Adrenal gland (tissue), 12 donors: ENCODE results near the gene HCRTR1. TPM values are rescaled to one million over a fixed set of nuclear protein-coding genes. Genes with fewer than 3 reads are reported as not detected.

Experiments
- DNase-seq, 7 donors: peaks; one replicate each; pipeline ENCODE4 v3.0.0-alpha.2; 2019 to 2020
- H3K27ac ChIP-seq, 5 donors: fragments of 200-600 bp; sonication (generic) in 4 of 5; 1 replicate in 3 of 5; 2 replicates in 2 of 5; pipeline versions ENCODE4 v1.5.1 to v1.8.0; 2016 to 2020; ENCODE audit warnings: mild to moderate bottlenecking in 1 of 5
- H3K27me3 ChIP-seq: fragments of 200-600 bp; 2 replicates; pipeline ENCODE4 v1.8.0; 2021
- H3K36me3 ChIP-seq, 2 donors: fragments of 200-600 bp; replicated peaks in 1 of 2; 1 replicate in 1 of 2; 2 replicates in 1 of 2; pipeline versions ENCODE4 v1.5.1 to v1.8.0; 2018 to 2022
- H3K4me1 ChIP-seq, 2 donors: fragments of 200-600 bp; replicated peaks in 1 of 2; 1 replicate in 1 of 2; 2 replicates in 1 of 2; pipeline versions ENCODE4 v1.5.1 to v1.8.0; 2018 to 2021
- H3K4me3 ChIP-seq, 4 donors: fragments of 200-600 bp; sonication (generic) in 3 of 4; one replicate each; pipeline ENCODE4 v1.5.1; 2016 to 2018
- H3K9me3 ChIP-seq, 3 donors: fragments of 200-600 bp; sonication (generic) in 1 of 3; replicated peaks in 1 of 3; 1 replicate in 2 of 3; 2 replicates in 1 of 3; pipeline versions ENCODE4 v1.5.1 to v1.8.0; 2016 to 2021
- POLR2A ChIP-seq, 2 donors: fragments of 450-650 bp; IDR thresholded peaks; one replicate each; pipeline ENCODE4 v1.6.1; 2017; ENCODE audit warnings: antibody characterized with exemption in 2 of 2, mild to moderate bottlenecking in 2 of 2, moderate library complexity in 1 of 2
- WGBS, 4 donors: extraction: QIAGEN DNeasy Blood & Tissue Kit in 2 of 4; methylation state at CpG; one replicate each; pipeline versions ENCODE4 v1.1.5 to v1.1.7; 2013 to 2017; 5-methylcytosine and 5-hydroxymethylcytosine counted together
- intact Hi-C, 2 donors: fragments of 100-400 bp; cut with DNase I; formaldehyde crosslinking; loops; one replicate each; pipeline versions ENCODE4 v1.14.1 to v1.15.0; 2022 to 2023
- polyA plus RNA-seq, 3 donors: library from polyadenylated mRNA; stranded (reverse); fragments of 200-250 nt in 2 of 3; fragments of 350-450 nt in 1 of 3; fragmentation: Illumina TruSeq in 1 of 3; extraction: RNeasy Lipid Tissue Mini Kit (QIAGEN cat#74804) in 1 of 3; gene quantifications; one replicate each; pipeline ENCODE4 v1.2.3, GENCODE V29; 2013 to 2014
- total RNA-seq, 9 donors: library from RNA; depleted of rRNA in 4 of 9; stranded (reverse); fragments of >200 nt in 4 of 9; fragments of 120-200 nt in 1 of 9; fragmentation: NEBNext Ultra II Directional in 1 of 9; extraction: Animal tissue kit (Norgen Biotek cat#: 25700) in 1 of 9; gene quantifications; one replicate each; pipeline versions ENCODE4 v1.1.0 to v1.2.4, GENCODE V29; 2013 to 2023
- TF ChIP-seq, protein P1 (sequence below), 6 experiments: fragments of 450-650 bp in 4 of 6; fragments of 200-600 bp in 2 of 6; sonication (generic) in 1 of 6; IDR thresholded peaks; 1 replicate in 5 of 6; 2 replicates in 1 of 6; pipeline versions ENCODE4 v1.5.1 to v1.8.0; 2016 to 2021; ENCODE audit warnings: antibody characterized with exemption in 6 of 6, mild to moderate bottlenecking in 2 of 6, moderate library complexity in 1 of 6
- donor health status: healthy with polysubstance abuse.
- donor health status: Bipolar disorder and iron deficiency.
- donor health status: DM: yes; HTN: yes; CAD: no.
- donor health status: DM: no; HTN: no; CAD: no.
- donor health status: DM: no; HTN: no; CAD: no.
- donor health status: DM: yes; HTN: yes; CAD: no.

Gene HCRTR1
- total and polyA plus RNA-seq, 12 donors, result 0.11 to 3.5 (median 0.98) TPM; not detected in 5

DNA sequence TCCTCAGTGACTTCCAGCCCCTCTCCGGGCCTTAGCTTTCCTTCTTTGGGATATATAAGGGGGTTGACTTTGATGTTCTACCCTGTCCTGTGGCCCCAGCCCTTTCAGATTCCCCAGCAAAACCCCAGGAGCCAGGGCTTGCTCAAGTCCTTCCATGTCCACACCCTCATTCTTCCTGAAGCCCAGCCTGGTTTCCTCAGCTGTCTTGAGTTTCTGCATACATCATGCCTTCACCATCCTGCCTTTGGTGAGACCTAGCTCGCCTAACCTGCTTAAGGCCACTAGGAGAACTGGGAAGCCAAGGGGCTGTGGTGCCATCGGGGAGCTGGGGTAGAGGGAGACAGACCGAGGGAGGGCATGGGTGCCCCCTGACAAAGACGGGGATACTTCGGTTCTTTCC is 44.4 kb downstream of the HCRTR1 start:
- Histone ChIP-seq H3K4me1 (no peaks in the 10 kb centered on the region), H3K27me3 (no peaks in the 10 kb centered on the region), H3K36me3 (no peaks in the 10 kb centered on the region), H3K9me3 (no peaks in the 10 kb centered on the region), H3K27ac (no peak overlapping the region), H3K4me3 (no peak overlapping the region)
- WGBS, 4 donors, result 84 to 88% (median 86%) methylated on average over 6 of the region's 6 CpGs
- no peak for TF ChIP-seq POLR2A (IDR thresholded peaks at IDR 0.05)
- TF ChIP-seq, protein P1, sequence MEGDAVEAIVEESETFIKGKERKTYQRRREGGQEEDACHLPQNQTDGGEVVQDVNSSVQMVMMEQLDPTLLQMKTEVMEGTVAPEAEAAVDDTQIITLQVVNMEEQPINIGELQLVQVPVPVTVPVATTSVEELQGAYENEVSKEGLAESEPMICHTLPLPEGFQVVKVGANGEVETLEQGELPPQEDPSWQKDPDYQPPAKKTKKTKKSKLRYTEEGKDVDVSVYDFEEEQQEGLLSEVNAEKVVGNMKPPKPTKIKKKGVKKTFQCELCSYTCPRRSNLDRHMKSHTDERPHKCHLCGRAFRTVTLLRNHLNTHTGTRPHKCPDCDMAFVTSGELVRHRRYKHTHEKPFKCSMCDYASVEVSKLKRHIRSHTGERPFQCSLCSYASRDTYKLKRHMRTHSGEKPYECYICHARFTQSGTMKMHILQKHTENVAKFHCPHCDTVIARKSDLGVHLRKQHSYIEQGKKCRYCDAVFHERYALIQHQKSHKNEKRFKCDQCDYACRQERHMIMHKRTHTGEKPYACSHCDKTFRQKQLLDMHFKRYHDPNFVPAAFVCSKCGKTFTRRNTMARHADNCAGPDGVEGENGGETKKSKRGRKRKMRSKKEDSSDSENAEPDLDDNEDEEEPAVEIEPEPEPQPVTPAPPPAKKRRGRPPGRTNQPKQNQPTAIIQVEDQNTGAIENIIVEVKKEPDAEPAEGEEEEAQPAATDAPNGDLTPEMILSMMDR (IDR thresholded peaks at IDR 0.05), result no peak
- no peak for DNase-seq
- intact Hi-C loops, result loop anchor here (5.0 to 10.0 kb wide), 3 partner anchors 53 to 303 kb away; no protein-coding TSS in a partner anchor

DNA sequence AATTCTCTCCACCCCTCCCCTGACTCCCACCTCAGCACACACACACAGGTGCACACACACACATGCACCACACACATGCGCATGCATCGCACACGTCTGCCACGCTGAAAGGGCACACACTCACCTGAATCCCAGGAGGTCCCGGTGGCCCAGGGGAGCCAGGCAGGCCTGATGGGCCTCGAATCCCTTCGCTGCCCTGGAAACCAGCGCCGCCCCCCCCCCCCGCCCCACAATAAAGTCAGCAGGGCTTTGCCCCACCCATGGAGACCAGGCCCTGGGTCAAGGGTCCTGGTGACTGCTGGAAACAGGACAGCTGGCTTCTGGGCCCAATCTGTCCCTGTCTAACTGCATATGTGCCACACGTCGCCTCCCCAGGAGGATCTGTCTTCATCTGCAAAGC is 45.0 kb downstream of the HCRTR1 start:
- Histone ChIP-seq H3K9me3 (no peaks in the 10 kb centered on the region), H3K27me3 (no peaks in the 10 kb centered on the region), H3K4me1 (no peaks in the 10 kb centered on the region), H3K27ac (no peak overlapping the region), H3K4me3 (no peak overlapping the region), H3K36me3 (no peaks in the 10 kb centered on the region)
- WGBS, 4 donors, result 76 to 89% (median 83%) methylated on average over 8 to 12 of the region's 12 CpGs
- no peak for DNase-seq
- TF ChIP-seq POLR2A (IDR thresholded peaks at IDR 0.05), result no peak
- TF ChIP-seq, protein P1 (IDR thresholded peaks at IDR 0.05), result no peak
- intact Hi-C loops, result loop anchor here (5.0 to 10.0 kb wide), 3 partner anchors 52 to 302 kb away; no protein-coding TSS in a partner anchor

GRCh38 chr1:31663622-31664452 is 46.3 kb downstream of the HCRTR1 start:
- H3K27me3 ChIP-seq, result no peaks in the 10 kb centered on the region
- no peaks in the 10 kb centered on the region for H3K36me3 ChIP-seq
- no peak overlapping the region for H3K27ac ChIP-seq
- no peak overlapping the region for H3K4me3 ChIP-seq
- peak; percentile 34 to 79 (median 62) for DNase-seq
- H3K9me3 ChIP-seq, result no peaks in the 10 kb centered on the region
- no peak for TF ChIP-seq POLR2A (IDR thresholded peaks at IDR 0.05)
- TF ChIP-seq, protein P1 (IDR thresholded peaks at IDR 0.05), result peak; percentile 86 to 99 (median 95)
- no peaks in the 10 kb centered on the region for H3K4me1 ChIP-seq
- intact Hi-C loops, result loop anchor here (2.0 to 10.0 kb wide), 5 partner anchors 51 to 301 kb away; no protein-coding TSS in a partner anchor
- WGBS, 4 donors, result 34 to 43% (median 38%) methylated on average over 7 to 9 of the region's 9 CpGs

DNA sequence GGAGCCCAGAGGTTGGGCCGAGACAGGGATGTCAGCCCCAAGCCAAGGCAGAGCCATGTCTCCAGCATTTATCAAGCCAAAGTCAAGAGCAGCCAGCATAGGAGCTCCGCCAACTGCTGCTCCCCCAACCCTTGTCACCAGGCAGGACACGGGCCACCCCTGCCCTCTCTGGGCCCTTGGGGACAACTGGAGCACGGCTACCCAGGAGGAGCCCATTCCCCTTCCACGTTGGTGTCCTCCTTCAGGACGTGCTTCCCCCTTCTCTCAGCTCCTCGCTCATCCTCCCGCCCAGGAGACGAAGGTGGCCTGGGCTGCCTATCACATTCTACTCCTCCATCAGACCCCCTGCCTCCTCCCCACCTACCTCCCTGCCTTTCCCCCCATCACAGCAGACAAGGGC is 47.0 kb downstream of the HCRTR1 start:
- intact Hi-C loops, result loop anchor here (2.0 to 10.0 kb wide), 5 partner anchors 50 to 300 kb away; no protein-coding TSS in a partner anchor
- Histone ChIP-seq H3K4me3 (no peak overlapping the region), H3K9me3 (no peaks in the 10 kb centered on the region), H3K4me1 (peaks cover 0 to 2% of the 10 kb centered on the region in 2 donors), H3K27me3 (no peaks in the 10 kb centered on the region), H3K27ac (no peak overlapping the region), H3K36me3 (no peaks in the 10 kb centered on the region)
- TF ChIP-seq, protein P1 (IDR thresholded peaks at IDR 0.05), result no peak
- TF ChIP-seq POLR2A (IDR thresholded peaks at IDR 0.05), result no peak
- 73 to 80% (median 79%) methylated on average over 8 to 9 of the region's 9 CpGs for WGBS, 4 donors
- no peak for DNase-seq
